H1 (cell line): ENCODE measurements around the gene FOXN3. TPM values are rescaled to one million over a fixed set of nuclear protein-coding genes. Genes with fewer than 3 reads are reported as not detected.

Experiments used
- CTCF ChIA-PET: fragments of 300-600 bp; sonication (Branson Sonifier 250); formaldehyde crosslinking; loops from one replicate; lab custom pipeline; 2021; ENCODE audit not compliant: partially characterized antibody; lab: Charles Lee
- POLR2A ChIA-PET: fragments of 300-600 bp; sonication (Branson Sonifier 250); formaldehyde crosslinking; loops from one replicate; lab custom pipeline; 2021; ENCODE audit warnings: inconsistent platforms; ENCODE audit not compliant: partially characterized antibody; lab: Charles Lee
- DNase-seq, 2 experiments: peaks; one replicate each; pipeline versions ENCODE4 v3.0.0 to v3.0.0-alpha.2; 2010 to 2022; ENCODE audit warnings: low spot score in 2 of 2, low read depth in 1 of 2, mixed read lengths in 1 of 2
- FAIRE-seq: peaks from 2 replicates; lab custom pipeline; 2011; peaks lifted over from hg19 to GRCh38; lab: Jason Lieb, UNC
- H2AFZ ChIP-seq: 2 replicates; pipeline ENCODE4 v1.8.1; 2012; ENCODE audit warnings: low read length, inconsistent platforms
- H2AK5ac ChIP-seq: 2 replicates; pipeline ENCODE4 v1.6.1; 2013; ENCODE audit warnings: low read depth, low read length
- H2BK120ac ChIP-seq: replicated peaks from 2 replicates; pipeline ENCODE3; 2013; ENCODE audit warnings: low read depth, low read length, inconsistent platforms
- H2BK12ac ChIP-seq: 2 replicates; pipeline ENCODE4 v1.6.1; 2013; ENCODE audit warnings: low read depth, low read length
- H2BK15ac ChIP-seq: 2 replicates; pipeline ENCODE4 v1.6.1; 2013; ENCODE audit warnings: low read length
- H2BK20ac ChIP-seq: 2 replicates; pipeline ENCODE4 v1.6.1; 2013; ENCODE audit warnings: low read length
- H2BK5ac ChIP-seq: 2 replicates; pipeline ENCODE4 v1.6.1; 2013; ENCODE audit warnings: low read depth, low read length
- H3K14ac ChIP-seq: 2 replicates; pipeline ENCODE4 v1.6.1; 2013; ENCODE audit warnings: inconsistent platforms; ENCODE audit not compliant: insufficient read length
- H3K18ac ChIP-seq: 2 replicates; pipeline ENCODE4 v1.6.1; 2013; ENCODE audit warnings: low read length; ENCODE audit errors: extremely low read depth
- H3K23ac ChIP-seq: 2 replicates; pipeline ENCODE4 v1.6.1; 2013; ENCODE audit warnings: inconsistent platforms; ENCODE audit not compliant: insufficient read length
- H3K23me2 ChIP-seq: 2 replicates; pipeline ENCODE4 v1.6.1; 2013; ENCODE audit warnings: low read depth, low read length
- H3K27ac ChIP-seq: 2 replicates; pipeline ENCODE4 v1.6.1; 2011; ENCODE audit warnings: low read depth, low read length, inconsistent platforms
- H3K27me3 ChIP-seq, 4 experiments: replicated peaks in 1 of 4; 1 replicate in 1 of 4; 2 replicates in 3 of 4; pipeline versions ENCODE4 v1.6.1 to v1.8.1; 2011 to 2013; ENCODE audit warnings: low read length in 3 of 4, mild to moderate bottlenecking in 3 of 4, inconsistent platforms in 2 of 4, mixed read lengths in 2 of 4, moderate library complexity in 1 of 4; ENCODE audit not compliant: control insufficient read depth in 3 of 4, insufficient read depth in 3 of 4; ENCODE audit errors: extremely low read depth in 1 of 4
- H3K36me3 ChIP-seq, 4 experiments: 2 replicates each; pipeline versions ENCODE4 v1.6.1 to v1.8.1; 2011 to 2013; ENCODE audit warnings: mild to moderate bottlenecking in 4 of 4, low read length in 3 of 4, moderate library complexity in 2 of 4, control low read depth in 1 of 4, inconsistent platforms in 1 of 4; ENCODE audit not compliant: insufficient read depth in 4 of 4, control insufficient read depth in 2 of 4
- H3K4ac ChIP-seq: replicated peaks from 2 replicates; pipeline ENCODE3; 2013; ENCODE audit warnings: low read length, low read depth, mixed read lengths, inconsistent platforms; ENCODE audit not compliant: insufficient read length
- H3K4me1 ChIP-seq, 4 experiments: replicated peaks in 1 of 4; 1 replicate in 1 of 4; 2 replicates in 3 of 4; pipeline versions ENCODE4 v1.6.1 to v1.8.1; 2011 to 2013; ENCODE audit warnings: low read length in 3 of 4, inconsistent platforms in 2 of 4, mixed read lengths in 1 of 4; ENCODE audit not compliant: insufficient read depth in 4 of 4, control insufficient read depth in 3 of 4
- H3K4me2 ChIP-seq, 2 experiments: 2 replicates each; pipeline versions ENCODE4 v1.6.1 to v1.8.1; 2011 to 2013; ENCODE audit warnings: low read depth in 2 of 2, low read length in 2 of 2, control low read depth in 1 of 2, inconsistent platforms in 1 of 2, mild to moderate bottlenecking in 1 of 2; ENCODE audit not compliant: insufficient read depth in 1 of 2
- H3K4me3 ChIP-seq, 4 experiments: fragments of 200-600, 300-600 bp in 1 of 4; sonication (generic), shearing (Covaris generic), sonication (Bioruptor Twin) in 1 of 4; 2 replicates each; pipeline versions ENCODE4 v1.5.1 to v1.8.1; 2011 to 2016; ENCODE audit warnings: low read length in 4 of 4, low read depth in 3 of 4, control low read depth in 2 of 4, inconsistent platforms in 2 of 4, mild to moderate bottlenecking in 2 of 4, mixed read lengths in 1 of 4, moderate library complexity in 1 of 4; ENCODE audit not compliant: insufficient read depth in 2 of 4; ENCODE audit errors: extremely low read depth in 1 of 4
- H3K56ac ChIP-seq: replicated peaks from 2 replicates; pipeline ENCODE3; 2013; ENCODE audit warnings: low read depth, mild to moderate bottlenecking, mixed read lengths, low read length, inconsistent platforms; ENCODE audit not compliant: insufficient read length
- H3K79me1 ChIP-seq: 2 replicates; pipeline ENCODE4 v1.6.1; 2013; ENCODE audit warnings: low read depth, low read length, control low read depth
- H3K79me2 ChIP-seq, 2 experiments: 2 replicates each; pipeline versions ENCODE4 v1.6.1 to v1.8.1; 2012 to 2013; ENCODE audit warnings: low read length in 2 of 2, mild to moderate bottlenecking in 2 of 2, inconsistent platforms in 1 of 2; ENCODE audit not compliant: insufficient read depth in 2 of 2, control insufficient read depth in 1 of 2
- H3K9ac ChIP-seq, 4 experiments: replicated peaks in 1 of 4; 1 replicate in 1 of 4; 2 replicates in 3 of 4; pipeline versions ENCODE4 v1.6.1 to v1.8.1; 2011 to 2013; ENCODE audit warnings: low read depth in 3 of 4, low read length in 3 of 4, control low read depth in 2 of 4, mild to moderate bottlenecking in 2 of 4, moderate library complexity in 2 of 4, inconsistent platforms in 1 of 4; ENCODE audit errors: extremely low read depth in 1 of 4
- H3K9me3 ChIP-seq, 2 experiments: 2 replicates each; pipeline versions ENCODE4 v1.6.1 to v1.8.1; 2012 to 2013; ENCODE audit warnings: mild to moderate bottlenecking in 2 of 2, moderate library complexity in 2 of 2, control low read depth in 1 of 2, inconsistent platforms in 1 of 2, low read depth in 1 of 2, low read length in 1 of 2, mixed read lengths in 1 of 2; ENCODE audit not compliant: insufficient read depth in 2 of 2
- H4K20me1 ChIP-seq, 2 experiments: replicated peaks in 1 of 2; 2 replicates each; pipeline versions ENCODE3 to v1.8.1; 2011 to 2013; ENCODE audit warnings: inconsistent platforms in 2 of 2, low read length in 2 of 2, mild to moderate bottlenecking in 1 of 2; ENCODE audit not compliant: insufficient read depth in 2 of 2, control insufficient read depth in 1 of 2
- H4K5ac ChIP-seq: 2 replicates; pipeline ENCODE4 v1.6.1; 2013; ENCODE audit warnings: low read length, low read depth, mixed read lengths, inconsistent platforms; ENCODE audit not compliant: insufficient read length
- H4K8ac ChIP-seq: 2 replicates; pipeline ENCODE4 v1.8.0; 2013; ENCODE audit warnings: mild to moderate bottlenecking, moderate library complexity, low read length, inconsistent platforms; ENCODE audit not compliant: insufficient read depth; ENCODE audit errors: extremely low read depth
- H4K91ac ChIP-seq: replicated peaks from 2 replicates; pipeline ENCODE3; 2013; ENCODE audit warnings: low read length, mixed read lengths, inconsistent platforms; ENCODE audit not compliant: insufficient read length
- CBX8 ChIP-seq: fragments of 300-800, 300-1000 bp; sonication (generic); IDR thresholded peaks from 2 replicates; pipeline ENCODE4 v1.7.1; 2016; ENCODE audit warnings: low read depth, low read length, borderline replicate concordance
- CHD2 ChIP-seq: IDR thresholded peaks from 2 replicates; pipeline ENCODE4 v1.6.1; 2012; ENCODE audit warnings: low read length, improper control_type of control experiment
- JUN ChIP-seq: IDR thresholded peaks from 2 replicates; pipeline ENCODE4 v1.6.1; 2011; ENCODE audit warnings: low read depth, mild to moderate bottlenecking, improper control_type of control experiment, low read length
- KDM1A ChIP-seq: fragments of 200-600, 300-600 bp; sonication (generic); IDR thresholded peaks from 2 replicates; pipeline ENCODE4 v1.7.1; 2016; ENCODE audit warnings: mild to moderate bottlenecking, low read length, borderline replicate concordance
- SRF ChIP-seq: IDR thresholded peaks from 2 replicates; pipeline ENCODE4 v1.6.1; 2011; ENCODE audit warnings: mild to moderate bottlenecking, low read depth, low read length, moderate library complexity
- WGBS, 2 experiments: shearing (Covaris generic) in 1 of 2; methylation state at CpG; one replicate each; pipeline versions ENCODE4 v1.1.6 to v1.1.7; 2013 to 2015; ENCODE audit warnings: low lambda C conversion rate in 2 of 2, mixed read lengths in 2 of 2, inconsistent platforms in 1 of 2, low coverage in 1 of 2, missing lambda C conversion rate in 1 of 2; ENCODE audit not compliant: insufficient replicate concordance in 2 of 2, insufficient coverage in 1 of 2, insufficient read length in 1 of 2; ENCODE audit errors: extremely low coverage in 1 of 2, missing lambda C conversion rate in 1 of 2; 5-methylcytosine and 5-hydroxymethylcytosine counted together
- polyA plus RNA-seq, 7 experiments: library from polyadenylated mRNA; depleted of rRNA in 3 of 7; stranded (reverse) in 5 of 7; unstranded in 2 of 7; fragments of >200 nt in 5 of 7; fragments of 200-250 nt in 2 of 7; gene quantifications; 1 replicate in 5 of 7; 2 replicates in 1 of 7; 4 replicates in 1 of 7; pipeline versions ENCODE4 v1.2.1 to v1.2.3, GENCODE V29; 2011 to 2013; ENCODE audit warnings: missing spikeins in 2 of 7, mixed read lengths in 2 of 7
- total RNA-seq: library from RNA; stranded (reverse); fragmentation: NEBNext Ultra II Directional; extraction: Animal tissue kit (Norgen Biotek cat#: 25700); gene quantifications from 2 replicates; pipeline ENCODE4 v1.2.1, GENCODE V29; 2021
- TF ChIP-seq, protein P1 (sequence below): IDR thresholded peaks from 2 replicates; pipeline ENCODE4 v1.6.1; 2012; ENCODE audit warnings: low read length, inconsistent platforms

FOXN3 gene
- total and polyA plus RNA-seq, 2 of the 8 experiments (the other 6 are each of a cell fraction or from before 2014, with no cell fraction given) = 52.6 to 178 TPM

DNA sequence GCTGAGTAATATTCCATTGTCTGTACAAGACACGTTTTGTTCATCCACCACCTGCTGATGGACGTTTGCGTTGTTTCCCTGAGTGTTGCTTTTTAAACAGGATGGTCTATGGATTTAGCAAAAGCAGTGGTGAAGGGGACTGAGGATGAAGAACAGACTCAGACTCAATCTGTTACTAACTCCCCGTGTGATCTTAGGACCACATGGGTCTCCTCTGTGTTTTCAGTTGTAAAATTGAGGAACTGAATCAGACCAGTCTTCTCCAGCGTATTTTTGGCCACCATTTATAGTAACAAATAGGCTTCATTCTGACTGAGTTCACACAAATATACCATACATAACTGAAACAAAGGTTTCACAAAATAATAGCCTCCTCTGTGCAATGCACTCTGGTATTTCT is 85.6 kb downstream of the FOXN3 start:
- H2BK15ac ChIP-seq = no peak overlapping the region
- no peak overlapping the region for H3K18ac ChIP-seq
- no peak overlapping the region for H2AK5ac ChIP-seq
- peaks cover 0 to 7% (median 3%) of the 10 kb centered on the region in 4 experiments; a peak in 4 of 8 replicates for H3K36me3 ChIP-seq
- no peaks in the 10 kb centered on the region for H3K9me3 ChIP-seq
- H3K56ac ChIP-seq = no peak overlapping the region
- no peak overlapping the region for H2AFZ ChIP-seq
- H3K4me3 ChIP-seq = no peak overlapping the region
- H3K23me2 ChIP-seq = no peaks in the 10 kb centered on the region
- H2BK120ac ChIP-seq = no peak overlapping the region
- H3K4me2 ChIP-seq = no peak overlapping the region
- H4K8ac ChIP-seq = no peak overlapping the region
- no peak for FAIRE-seq
- peaks cover 8% of the 10 kb centered on the region; the same call in 1 of the 2 replicates for H3K79me1 ChIP-seq
- no peak overlapping the region for H3K4ac ChIP-seq
- H4K20me1 ChIP-seq = peaks cover 0 to 5% of the 10 kb centered on the region in 2 experiments
- 90% methylated on average over 5 of the region's 5 CpGs; no CpG with 5 or more reads in 1 of the 2 experiments for WGBS, 2 experiments
- H3K23ac ChIP-seq = no peak overlapping the region
- H3K9ac ChIP-seq = no peak overlapping the region
- no peak overlapping the region for H4K5ac ChIP-seq
- H2BK12ac ChIP-seq = no peak overlapping the region
- H3K27ac ChIP-seq = no peak overlapping the region
- no peaks in the 10 kb centered on the region for H3K27me3 ChIP-seq
- peaks cover 0 to 4% (median 1%) of the 10 kb centered on the region in 4 experiments; a peak in 4 of 7 replicates for H3K4me1 ChIP-seq
- H4K91ac ChIP-seq = no peak overlapping the region
- no peak for DNase-seq
- H3K79me2 ChIP-seq = peaks cover 4 to 88% of the 10 kb centered on the region in 2 experiments; a peak in 3 of 4 replicates
- ChIA-PET POLR2A (no interaction called here), CTCF (no interaction called here)
- H2BK20ac ChIP-seq = no peak overlapping the region
- no peak overlapping the region for H3K14ac ChIP-seq
- no peak overlapping the region for H2BK5ac ChIP-seq
- TF ChIP-seq SRF (no peak), KDM1A (no peak), CHD2 (no peak), CBX8 (no peak), JUN (no peak)
- TF ChIP-seq, protein P1, sequence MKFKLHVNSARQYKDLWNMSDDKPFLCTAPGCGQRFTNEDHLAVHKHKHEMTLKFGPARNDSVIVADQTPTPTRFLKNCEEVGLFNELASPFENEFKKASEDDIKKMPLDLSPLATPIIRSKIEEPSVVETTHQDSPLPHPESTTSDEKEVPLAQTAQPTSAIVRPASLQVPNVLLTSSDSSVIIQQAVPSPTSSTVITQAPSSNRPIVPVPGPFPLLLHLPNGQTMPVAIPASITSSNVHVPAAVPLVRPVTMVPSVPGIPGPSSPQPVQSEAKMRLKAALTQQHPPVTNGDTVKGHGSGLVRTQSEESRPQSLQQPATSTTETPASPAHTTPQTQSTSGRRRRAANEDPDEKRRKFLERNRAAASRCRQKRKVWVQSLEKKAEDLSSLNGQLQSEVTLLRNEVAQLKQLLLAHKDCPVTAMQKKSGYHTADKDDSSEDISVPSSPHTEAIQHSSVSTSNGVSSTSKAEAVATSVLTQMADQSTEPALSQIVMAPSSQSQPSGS = no peak
